IPS-NIHi7 (cell line): ENCODE results near the gene SYT1.
"Not testable (repeated sequence)": the region's sequence is repeated elsewhere in the genome, so short reads cannot be mapped to it uniquely, and the experiment has no call there.

Source experiments
- DNase-seq: peaks from one replicate; pipeline ENCODE4 v3.0.0; 2012; ENCODE audit warnings: mixed read lengths; ENCODE audit errors: extremely low spot score

SYT1 gene

GRCh38 chr12:79140711-79141110 is 276.1 kb downstream of the SYT1 start:
- no peak for DNase-seq

DNA sequence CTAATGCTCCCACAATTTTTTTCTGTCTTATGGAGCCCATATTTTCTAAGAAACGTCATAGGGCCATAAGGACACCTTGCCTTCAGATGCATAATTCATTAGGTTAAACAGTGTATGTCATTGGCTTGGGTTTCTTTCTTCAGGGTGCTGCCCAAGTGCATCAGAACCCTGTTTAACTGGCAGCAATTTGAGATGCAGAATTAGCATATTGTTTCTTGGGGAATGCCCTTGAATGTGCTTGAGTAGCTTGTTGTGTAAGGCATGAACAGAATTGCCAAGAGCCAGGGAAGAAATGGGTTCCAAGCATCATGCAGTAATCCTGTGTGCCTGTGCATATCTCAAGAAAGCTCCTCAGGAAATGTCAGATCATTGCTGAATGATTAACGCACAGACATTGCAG is 277.2 kb downstream of the SYT1 start:
- no peak for DNase-seq

GRCh38 chr12:79143803-79144202 is 279.2 kb downstream of the SYT1 start:
- DNase-seq, result no peak

GRCh38 chr12:79151956-79152355 is 287.4 kb downstream of the SYT1 start:
- no peak for DNase-seq

DNA sequence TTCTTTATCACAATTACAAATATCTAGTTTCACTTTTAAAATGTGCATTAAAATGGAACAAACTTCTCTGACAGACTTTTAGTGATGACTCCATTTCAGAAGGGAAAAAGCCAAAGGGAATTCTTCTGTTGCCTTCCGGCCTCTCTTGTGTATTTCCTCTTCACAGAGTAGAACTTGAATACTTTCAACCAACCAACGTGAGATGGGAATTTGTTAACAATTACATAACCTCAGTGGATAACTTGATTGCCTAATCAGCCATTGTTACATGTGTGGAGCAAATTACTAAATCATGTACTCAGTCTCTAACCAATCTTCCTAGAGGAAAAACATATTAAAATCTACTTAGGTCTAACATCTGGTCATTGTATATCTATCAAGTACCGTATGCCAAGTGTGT is 291.1 kb downstream of the SYT1 start:
- no peak for DNase-seq

GRCh38 chr12:79156846-79157463 is 292.4 kb downstream of the SYT1 start:
- DNase-seq, result no peak

GRCh38 chr12:79161249-79161934 is 296.8 kb downstream of the SYT1 start:
- no peak for DNase-seq

DNA sequence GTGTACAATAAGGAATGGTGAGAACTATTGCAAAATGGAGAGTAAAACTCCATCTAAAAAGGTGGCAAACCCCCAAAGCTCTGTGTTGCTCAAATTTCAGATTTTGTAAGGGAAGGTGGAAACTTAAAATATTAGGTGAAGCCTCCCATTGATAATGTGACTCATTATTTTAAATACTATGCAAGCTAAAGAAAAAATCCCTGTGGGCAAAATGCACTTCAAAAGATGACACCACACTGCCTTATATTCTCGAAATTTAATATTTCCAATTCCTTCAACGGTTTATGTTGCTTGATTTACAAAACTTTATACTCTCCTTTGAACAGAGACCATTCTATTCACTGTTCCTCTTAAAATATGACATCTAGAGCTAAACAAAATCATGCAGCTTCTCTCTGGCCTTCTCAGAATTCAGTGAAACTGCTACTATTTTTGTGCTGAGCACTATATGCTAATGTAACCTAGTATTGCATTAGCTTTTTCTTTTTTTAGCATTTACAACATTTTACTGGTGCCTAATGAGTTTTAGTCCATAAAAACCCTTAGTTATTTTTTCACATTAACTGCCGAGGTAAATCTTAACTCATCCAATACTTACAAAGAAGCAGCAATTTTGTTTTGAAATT is 297.7 kb downstream of the SYT1 start:
- DNase-seq, result no peak

GRCh38 chr12:79162948-79163347 is 298.4 kb downstream of the SYT1 start:
- no peak for DNase-seq

DNA sequence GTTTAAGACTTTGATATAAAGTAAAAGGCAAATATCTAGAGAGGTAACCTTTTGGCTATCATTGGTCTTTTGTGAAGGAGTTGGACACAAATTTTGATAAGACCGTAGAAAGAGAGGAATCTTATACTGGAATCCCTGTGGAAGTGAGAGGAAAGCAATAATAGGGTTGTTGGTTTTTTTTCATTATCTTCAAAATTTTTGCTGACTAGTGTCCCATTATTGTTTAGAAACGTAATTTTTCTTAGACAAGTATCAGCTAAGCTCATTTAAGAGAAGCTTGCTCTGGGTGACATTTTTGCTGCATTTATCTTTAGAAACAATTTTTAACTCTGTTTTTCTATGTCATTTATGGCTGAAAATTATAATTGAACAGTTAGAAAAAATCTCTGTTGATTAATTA is 300.3 kb downstream of the SYT1 start:
- no peak for DNase-seq

DNA sequence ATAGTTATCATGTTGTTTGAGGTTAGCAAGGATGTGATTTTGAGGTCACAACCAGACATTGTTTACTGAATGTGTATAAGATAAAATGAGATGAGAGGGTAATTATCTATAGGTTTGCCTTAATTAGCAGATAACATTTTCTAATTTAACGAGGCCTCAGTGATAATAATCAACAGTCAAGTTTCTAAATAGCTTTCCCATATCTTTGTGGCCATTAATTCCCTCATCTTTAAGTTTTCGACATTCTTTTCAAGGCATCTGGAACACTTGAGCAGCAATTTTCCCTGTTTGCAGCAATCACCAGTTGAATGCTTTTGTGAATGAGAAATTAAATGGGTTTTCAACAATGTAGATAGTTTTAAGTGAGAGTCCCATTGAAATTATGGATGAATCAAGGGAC is 304.1 kb downstream of the SYT1 start:
- no peak for DNase-seq

DNA sequence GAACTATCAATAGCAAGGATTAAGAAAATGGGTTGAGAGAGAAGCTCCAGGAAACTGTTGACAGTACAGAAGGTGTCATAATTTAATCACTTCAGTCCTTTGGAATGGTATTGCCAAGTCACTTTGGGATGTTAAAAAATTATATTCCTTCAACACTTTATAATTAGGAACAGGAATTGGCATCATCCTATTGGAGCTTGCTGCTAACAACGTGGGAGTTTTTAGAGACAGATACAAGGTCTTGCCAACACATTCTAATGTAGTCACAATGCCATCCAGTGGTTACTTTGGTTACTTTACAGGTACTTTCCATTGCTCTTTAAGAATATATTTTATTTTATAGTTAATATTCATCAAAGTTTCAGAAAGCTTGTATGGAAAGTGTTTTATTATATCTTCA is 310.1 kb downstream of the SYT1 start:
- DNase-seq, result peak; percentile 18

- no peak for DNase-seq
Observed at GRCh38 chr12:79183003-79183402, 318.4 kb downstream of the SYT1 start.

DNA sequence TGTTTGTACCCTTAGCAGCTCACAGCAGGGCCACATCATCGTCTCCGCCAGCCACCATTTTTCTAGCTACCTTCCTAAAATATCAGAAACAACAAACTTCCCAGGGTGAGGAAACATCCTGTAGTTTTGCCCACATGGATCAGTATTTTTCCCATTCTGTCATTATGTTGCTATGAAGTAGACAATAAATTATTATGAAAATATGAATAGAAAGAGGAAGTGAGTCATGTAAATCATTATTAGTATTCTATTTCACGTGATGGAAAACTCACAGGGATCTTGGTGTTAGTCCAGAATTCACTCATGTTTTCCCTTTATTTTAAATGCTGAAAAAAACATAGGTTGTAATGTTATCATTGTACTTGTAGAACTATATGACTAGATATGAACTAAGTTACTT is 319.4 kb downstream of the SYT1 start:
- no peak for DNase-seq

DNA sequence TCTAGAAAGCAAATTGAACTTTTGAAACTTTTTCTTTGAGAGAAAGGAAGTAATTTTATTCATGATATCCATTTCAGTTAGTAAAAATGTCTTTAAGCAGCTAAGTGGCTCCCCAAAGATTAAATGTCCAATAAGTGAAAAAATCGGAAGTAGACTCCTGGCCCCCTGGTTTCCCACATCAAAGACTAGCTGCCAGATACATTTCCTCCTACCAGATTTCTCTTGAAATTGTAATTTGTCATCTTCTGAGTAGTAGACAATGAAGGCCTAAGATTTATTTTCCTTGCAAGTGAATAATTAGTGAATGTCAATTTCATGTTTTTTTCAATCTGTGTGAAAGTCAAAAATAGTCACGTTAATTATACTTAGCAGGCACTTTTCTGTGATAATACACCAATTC is 321.9 kb downstream of the SYT1 start:
- DNase-seq, result no peak

DNA sequence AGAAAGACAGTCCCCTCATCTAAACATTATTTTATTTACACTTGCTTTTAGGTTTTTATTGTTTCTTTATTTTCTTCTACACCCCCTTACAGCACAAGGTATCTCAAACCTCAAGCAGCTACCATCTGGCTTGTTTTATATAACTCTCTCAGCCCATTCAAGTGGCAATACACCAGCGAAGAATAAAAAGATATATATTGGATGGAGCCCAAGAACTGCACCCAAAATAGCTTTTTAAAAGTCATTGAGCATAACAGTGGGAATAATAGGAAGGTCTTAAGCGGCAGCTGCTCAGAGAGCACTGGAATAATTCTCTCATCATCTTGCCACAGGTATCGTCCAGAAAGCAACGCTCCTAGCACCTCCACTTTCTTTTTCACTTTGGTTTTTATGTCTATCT is 322.5 kb downstream of the SYT1 start:
- DNase-seq, result no peak

- no peak for DNase-seq
Observed at GRCh38 chr12:79191391-79191790, 326.8 kb downstream of the SYT1 start.

DNA sequence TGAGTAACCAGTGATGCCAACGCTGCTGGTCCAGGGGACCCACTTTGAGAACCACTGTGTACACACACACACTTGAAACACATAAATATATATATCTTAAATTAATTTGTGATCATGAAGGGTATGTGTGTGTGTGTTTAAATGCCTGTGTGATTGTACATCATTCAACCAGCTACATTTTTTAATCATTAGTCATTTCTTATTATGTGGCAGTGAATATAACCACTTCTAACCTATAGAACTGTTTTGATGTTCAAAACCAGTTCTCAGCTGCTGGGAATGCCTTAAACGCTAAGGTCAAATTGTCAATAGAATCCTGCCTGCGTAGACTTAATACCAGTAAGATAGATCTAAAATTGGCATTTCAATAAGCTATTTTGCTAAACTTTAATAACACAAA is 330.0 kb downstream of the SYT1 start:
- no peak for DNase-seq

DNA sequence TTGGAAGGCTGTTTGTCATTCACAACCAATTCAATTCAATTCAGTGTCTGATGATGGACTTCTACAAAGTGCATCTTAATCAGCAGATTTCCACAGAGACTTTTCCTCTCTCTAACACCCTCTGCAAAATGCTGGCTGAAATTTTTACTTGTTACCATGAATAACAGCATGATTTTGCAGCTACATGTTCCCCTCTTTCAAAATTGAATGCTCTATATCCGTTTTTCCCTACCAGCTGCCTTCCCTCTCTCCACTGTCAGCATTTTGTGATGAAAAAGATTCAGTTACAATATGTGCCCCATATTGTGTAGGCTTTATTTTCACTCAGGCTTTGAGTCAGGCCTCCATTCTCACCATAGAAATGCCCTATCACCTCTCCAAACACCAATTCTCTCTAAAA is 334.6 kb downstream of the SYT1 start:
- DNase-seq, result no peak

- DNase-seq, result no peak
Observed at GRCh38 chr12:79200176-79200575, 335.6 kb downstream of the SYT1 start.

DNA sequence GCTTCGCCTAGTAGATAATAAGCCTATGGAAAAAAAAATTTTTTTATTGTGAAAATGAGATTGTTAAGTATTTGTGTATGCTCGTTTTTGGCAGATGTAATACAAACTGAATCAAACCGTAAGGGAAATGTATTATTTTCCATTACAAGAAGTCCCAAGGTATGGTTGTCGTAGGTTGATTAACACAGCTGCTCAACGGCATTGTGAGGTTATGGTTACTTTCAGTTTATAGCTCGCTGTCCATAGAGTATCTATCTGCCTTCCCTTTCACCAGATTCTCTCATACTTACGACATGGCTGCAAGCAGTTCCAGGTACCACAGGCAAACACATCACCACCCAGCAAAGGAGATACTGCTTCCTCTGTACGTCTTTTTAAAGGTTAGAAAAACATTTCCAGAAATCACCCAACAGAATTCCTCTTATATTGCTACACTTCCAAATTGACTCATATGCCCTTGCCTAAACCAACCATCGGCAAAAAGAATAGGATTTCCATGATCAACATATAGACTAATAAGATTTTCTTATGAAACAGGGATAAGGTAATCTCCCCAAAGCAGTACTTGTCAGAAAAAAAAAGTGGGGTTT is 338.6 kb downstream of the SYT1 start:
- no peak for DNase-seq

- no peak for DNase-seq
Observed at GRCh38 chr12:79206871-79207270, 342.3 kb downstream of the SYT1 start.

DNA sequence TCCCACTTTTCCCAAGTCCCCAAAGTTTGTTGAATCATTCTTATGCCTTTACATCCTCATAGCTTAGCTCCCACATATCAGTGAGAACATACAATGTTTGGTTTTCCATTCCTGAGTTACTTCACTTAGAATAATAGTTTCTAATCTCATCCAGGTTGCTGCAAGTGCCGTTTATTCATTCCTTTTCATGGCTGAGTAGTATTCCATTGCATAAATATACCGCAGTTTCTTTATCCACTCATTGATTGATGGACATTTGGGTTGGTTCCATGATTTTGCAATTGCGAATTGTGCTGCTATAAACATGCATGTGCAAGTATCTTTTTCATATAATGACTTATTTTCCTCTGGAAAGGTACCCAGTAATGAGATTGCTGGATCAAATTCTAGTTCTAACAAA is 345.8 kb downstream of the SYT1 start:
- not testable (repeated sequence) for DNase-seq
